Bladder microvascular endothelial cell (primary cell): ENCODE results near the gene TIGD3. TPM values are rescaled to one million over a fixed set of nuclear protein-coding genes. Genes with fewer than 3 reads are reported as not detected.

Experiments used
- total RNA-seq: library from RNA; depleted of rRNA; stranded (reverse); fragments of >200 nt; gene quantifications from 2 replicates; pipeline ENCODE4 v1.2.3, GENCODE V29; 2014

TIGD3 gene, protein sequence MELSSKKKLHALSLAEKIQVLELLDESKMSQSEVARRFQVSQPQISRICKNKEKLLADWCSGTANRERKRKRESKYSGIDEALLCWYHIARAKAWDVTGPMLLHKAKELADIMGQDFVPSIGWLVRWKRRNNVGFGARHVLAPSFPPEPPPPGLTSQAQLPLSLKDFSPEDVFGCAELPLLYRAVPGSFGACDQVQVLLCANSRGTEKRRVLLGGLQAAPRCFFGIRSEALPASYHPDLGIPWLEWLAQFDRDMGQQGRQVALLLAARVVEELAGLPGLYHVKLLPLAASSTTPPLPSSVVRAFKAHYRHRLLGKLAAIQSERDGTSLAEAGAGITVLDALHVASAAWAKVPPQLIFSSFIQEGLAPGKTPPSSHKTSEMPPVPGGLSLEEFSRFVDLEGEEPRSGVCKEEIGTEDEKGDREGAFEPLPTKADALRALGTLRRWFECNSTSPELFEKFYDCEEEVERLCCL
- under 0.01 and 0.13 TPM in 2 replicates for total RNA-seq

DNA sequence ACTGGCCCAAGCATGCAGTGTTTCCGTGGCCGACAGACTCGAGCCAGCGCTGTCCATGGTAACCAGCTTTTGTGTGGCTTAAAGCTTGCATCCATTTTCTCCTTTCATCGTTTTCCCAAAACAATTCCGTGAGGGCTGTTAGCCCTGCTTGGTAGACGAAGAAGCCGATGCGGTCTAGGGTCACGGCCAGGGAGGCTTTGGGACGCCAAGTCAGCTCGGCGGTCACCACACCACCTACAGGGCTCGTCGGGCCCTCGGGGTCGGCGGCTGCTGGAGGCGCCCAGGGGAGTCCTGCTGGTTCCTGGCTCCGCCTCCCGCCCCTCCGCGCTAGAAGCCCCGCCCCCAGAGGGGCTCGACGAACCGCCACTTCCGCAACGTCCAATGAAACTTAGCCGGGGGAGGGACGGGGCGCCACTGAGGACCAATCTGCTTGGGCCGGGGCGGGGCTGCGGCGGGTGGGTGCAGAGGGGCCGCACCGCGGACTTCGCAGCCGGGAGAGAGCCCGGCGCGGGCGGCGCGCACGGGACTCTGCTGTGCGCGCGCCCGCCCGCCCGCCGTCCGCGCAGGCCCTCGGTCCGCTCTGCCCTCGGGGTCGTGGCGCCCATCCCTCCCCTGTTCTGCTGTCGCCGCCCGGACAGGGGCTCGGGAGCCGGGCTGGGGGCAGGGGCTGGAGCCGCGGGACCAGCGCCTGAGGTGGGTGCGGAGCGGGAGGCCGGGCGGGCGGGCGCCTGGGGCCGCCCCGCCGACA is at the start of gene TIGD3:
TSS of gene TIGD3 (plus strand) at position 487 of the 748 bp plus-strand sequence. CDS start 1,058 bp downstream, outside the sequence.

DNA sequence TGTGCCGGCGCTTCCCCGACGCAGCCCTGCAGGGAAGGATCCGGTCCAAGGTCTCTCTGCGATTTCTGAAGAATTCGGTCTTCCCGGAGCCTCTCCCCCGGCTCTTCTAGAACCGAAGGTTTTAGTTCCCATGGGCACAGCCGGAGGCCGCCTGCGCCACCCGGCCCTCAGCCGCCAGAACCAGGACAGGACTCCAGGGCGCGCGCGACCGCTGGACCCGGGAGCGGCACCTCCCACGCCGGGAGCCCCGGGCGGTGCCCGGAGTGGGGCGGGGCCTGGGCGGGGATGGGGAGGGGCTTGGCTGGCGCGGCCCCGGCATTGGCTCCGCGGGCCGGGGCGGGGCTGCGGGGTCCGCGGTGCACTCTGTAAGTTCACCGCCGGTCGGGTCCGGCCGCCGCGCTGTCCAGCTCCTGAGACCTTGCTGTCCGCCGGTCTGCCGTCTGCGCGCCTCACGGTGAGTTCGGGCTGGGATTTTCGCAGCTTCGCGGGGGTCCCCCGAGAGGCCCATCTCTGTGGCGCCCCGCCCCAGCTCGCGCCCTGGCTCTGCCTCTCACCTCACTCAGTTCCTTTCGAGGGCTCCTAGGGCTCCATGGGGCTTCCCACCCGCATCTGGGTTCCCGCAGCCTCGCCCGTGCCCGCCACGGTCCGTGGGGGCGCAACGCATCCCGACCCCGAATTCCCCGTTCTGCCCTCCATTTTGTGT is 39.9 kb upstream of the TIGD3 start, which contains the start of gene CDC42EP2:
TSS of gene CDC42EP2 (plus strand) at position 366 of the 703 bp plus-strand sequence. CDS start 6,033 bp downstream, outside the sequence.

DNA sequence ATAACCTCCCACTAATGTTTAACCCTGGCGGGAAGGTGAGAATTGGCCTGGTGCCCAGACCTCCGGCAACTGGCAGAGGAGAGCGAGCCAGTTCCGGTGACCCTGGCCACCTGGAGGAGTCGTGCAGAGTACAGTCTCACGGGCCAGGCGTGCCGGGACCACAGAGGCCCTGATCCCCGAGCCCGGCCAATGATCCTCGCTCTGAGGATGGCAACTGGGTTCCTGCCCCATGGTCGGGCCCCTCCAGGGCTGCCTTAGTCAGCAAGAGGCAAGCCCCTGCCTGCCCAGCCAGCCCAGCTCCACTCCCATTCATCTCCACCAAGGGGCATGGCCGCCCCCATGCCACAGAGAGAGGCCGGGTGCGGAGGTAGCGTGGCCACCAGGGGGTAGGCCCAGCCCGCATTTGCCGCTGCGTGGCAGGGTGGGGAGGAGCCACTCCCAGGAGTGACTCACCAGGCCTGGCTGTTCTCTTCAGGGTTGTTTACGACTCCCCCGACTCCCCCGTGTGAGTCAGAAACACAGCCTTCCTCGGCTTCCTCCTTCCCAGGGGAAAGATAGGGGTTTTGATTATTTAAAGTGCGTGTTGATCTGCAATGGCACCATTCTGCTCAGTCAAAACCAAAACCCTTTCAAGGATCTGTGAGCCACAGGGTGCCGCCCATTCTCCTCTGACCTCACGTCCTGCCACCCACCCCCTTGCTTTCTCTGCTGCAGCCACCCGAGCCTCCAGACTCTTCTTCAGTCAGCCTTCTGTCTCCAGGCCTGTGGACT is 27.7 kb downstream of the TIGD3 start, which contains the start of gene SLC25A45:
TSS of gene SLC25A45 (minus strand) at position 614 of the 771 bp plus-strand sequence. CDS start 695 bp downstream, outside the sequence.

DNA sequence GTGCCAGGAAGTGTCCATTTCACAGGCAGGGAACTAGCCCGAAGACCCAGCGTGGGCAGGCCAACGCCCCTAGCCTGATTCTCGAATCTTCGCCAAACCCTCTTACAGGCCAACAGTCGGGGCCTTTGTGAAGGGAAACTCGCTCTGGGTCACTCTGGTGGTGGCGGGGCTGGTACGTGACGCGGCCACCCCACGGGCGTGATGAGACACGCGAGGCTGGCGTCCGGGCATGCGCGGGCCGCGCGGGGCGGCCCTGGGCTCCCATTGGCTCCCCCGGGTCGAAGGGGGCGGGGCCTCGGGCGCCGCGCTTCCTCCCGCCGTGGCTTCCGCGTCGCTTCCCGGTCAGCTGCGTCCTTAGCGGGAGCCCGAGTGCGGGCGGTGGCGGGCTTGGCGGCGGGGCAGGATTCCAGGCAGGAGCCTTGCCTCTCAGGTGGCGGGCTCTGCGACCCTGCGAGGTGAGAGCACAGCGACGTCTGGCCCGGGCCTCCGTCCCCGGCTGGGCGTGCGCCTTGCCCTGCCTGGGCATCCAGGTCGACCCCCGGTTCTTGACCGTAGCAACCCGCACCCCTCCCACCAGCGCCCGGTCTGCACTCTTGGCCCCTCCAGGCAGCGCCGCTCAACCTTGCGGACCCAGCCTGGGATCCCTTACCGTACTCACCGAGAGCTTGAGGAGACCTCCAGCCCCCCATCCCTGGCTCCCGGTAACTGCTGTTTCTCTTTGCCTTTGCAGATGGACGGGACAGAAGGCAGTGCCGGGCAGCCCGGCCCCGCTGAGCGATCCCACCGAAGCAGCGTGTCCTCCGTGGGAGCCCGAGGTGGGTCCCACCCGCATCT is 32.0 kb downstream of the TIGD3 start, which contains the start of gene FRMD8:
TSS of gene FRMD8 (plus strand) at position 331 of the 834 bp plus-strand sequence. CDS start at position 731, 400 bp downstream.

Other genes with a start within 250 kb of the TIGD3 start
- 8.7 and 16.1 TPM in 2 replicates for gene TM7SF2, start 242.9 kb upstream of the TIGD3 start, total RNA-seq
- gene ZNHIT2, start 237.1 kb upstream of the TIGD3 start, total RNA-seq = 3.6 and 5.5 TPM in 2 replicates
- 268 and 409 TPM in 2 replicates for gene FAU, start 232.6 kb upstream of the TIGD3 start, total RNA-seq
- 34.5 and 50.3 TPM in 2 replicates for gene MRPL49, start 232.4 kb upstream of the TIGD3 start, total RNA-seq
- 7.3 and 32.0 TPM in 2 replicates for gene SYVN1, start 220.2 kb upstream of the TIGD3 start, total RNA-seq
- gene SPDYC, start 184.5 kb upstream of the TIGD3 start, total RNA-seq = not detected in 2 replicates
- gene CAPN1, start 172.8 kb upstream of the TIGD3 start, total RNA-seq = 86.8 and 101 TPM in 2 replicates
- gene POLA2, start 92.8 kb upstream of the TIGD3 start, total RNA-seq = 6.2 and 7.7 TPM in 2 replicates
- 7.1 and 8.7 TPM in 2 replicates for gene CDC42EP2, start 39.9 kb upstream of the TIGD3 start, total RNA-seq
- 22.0 and 32.5 TPM in 2 replicates for gene DPF2, start 20.9 kb upstream of the TIGD3 start, total RNA-seq
- 0.81 and 2.8 TPM in 2 replicates for gene SLC25A45, start 27.9 kb downstream of the TIGD3 start, total RNA-seq
- 53.9 and 70.9 TPM in 2 replicates for gene FRMD8, start 31.9 kb downstream of the TIGD3 start, total RNA-seq
- 59.3 and 170 TPM in 2 replicates for gene NEAT1, start 68.0 kb downstream of the TIGD3 start, total RNA-seq
- 3,635 and 7,050 TPM in 2 replicates for gene MALAT1, start 144.3 kb downstream of the TIGD3 start, total RNA-seq
- 49.2 and 56.6 TPM in 2 replicates for gene SCYL1, start 170.3 kb downstream of the TIGD3 start, total RNA-seq
- gene LTBP3, start 203.6 kb downstream of the TIGD3 start, total RNA-seq = 17.5 and 79.4 TPM in 2 replicates
- gene ZNRD2, start 215.7 kb downstream of the TIGD3 start, total RNA-seq = 28.6 and 32.1 TPM in 2 replicates
- gene FAM89B, start 217.8 kb downstream of the TIGD3 start, total RNA-seq = 12.0 and 14.6 TPM in 2 replicates
- 9.4 and 31.9 TPM in 2 replicates for gene EHBP1L1, start 221.3 kb downstream of the TIGD3 start, total RNA-seq
- under 0.01 and 0.38 TPM in 2 replicates for gene KCNK7, start 241.0 kb downstream of the TIGD3 start, total RNA-seq